HFFc6 (cell line): ENCODE data around the gene PGC. TPM values are rescaled to one million over a fixed set of nuclear protein-coding genes. Genes with fewer than 3 reads are reported as not detected.
A peak's percentile ranks its signal among the peaks of the same experiment; 100 is the strongest.

Source experiments
- DNase-seq: peaks from one replicate; pipeline ENCODE4 v3.0.0-alpha.2; 2018
- H3K27ac Mint-ChIP-seq: 2 replicates; pipeline ENCODE4 v1.8.0; 2020; ENCODE audit warnings: mild to moderate bottlenecking, mixed read lengths
- H3K27me3 Mint-ChIP-seq: 2 replicates; pipeline ENCODE4 v1.8.0; 2021; ENCODE audit warnings: mild to moderate bottlenecking, moderate library complexity, mixed read lengths; ENCODE audit not compliant: insufficient read depth
- H3K36me3 Mint-ChIP-seq: 2 replicates; pipeline ENCODE4 v1.8.0; 2021; ENCODE audit warnings: low read depth, mixed read lengths
- H3K4me1 Mint-ChIP-seq: 2 replicates; pipeline ENCODE4 v1.8.0; 2020; ENCODE audit warnings: low read depth, mixed read lengths
- H3K4me3 Mint-ChIP-seq: 2 replicates; pipeline ENCODE4 v1.8.0; 2020; ENCODE audit warnings: mild to moderate bottlenecking, moderate library complexity, mixed read lengths
- H3K9me3 Mint-ChIP-seq: 2 replicates; pipeline ENCODE4 v1.8.0; 2020; ENCODE audit warnings: mild to moderate bottlenecking, mixed read lengths
- total RNA-seq, 6 experiments: library from RNA; stranded (reverse); fragmentation: NEBNext Ultra II Directional; extraction: Animal tissue kit (Norgen Biotek cat#: 25700); gene quantifications; 2 replicates in 1 of 6; 3 replicates in 5 of 6; pipeline ENCODE4 v1.2.3, GENCODE V29; 2021
- TF ChIP-seq, protein P1 (sequence below): fragments of 200-600 bp; sonication (generic); IDR thresholded peaks from 2 replicates; pipeline ENCODE4 v1.5.0; 2021; ENCODE audit warnings: antibody characterized with exemption, mild to moderate bottlenecking

Gene PGC
- total RNA-seq, 6 experiments from 2014 or later = not detected

GRCh38 chr6:41743406-41744235 lies 3.6 kb downstream of the PGC start:
- H3K36me3 Mint-ChIP-seq = no peaks in the 10 kb centered on the region
- peaks cover 16% of the 10 kb centered on the region for H3K27me3 Mint-ChIP-seq
- H3K4me3 Mint-ChIP-seq = no peak overlapping the region
- TF ChIP-seq, protein P1, sequence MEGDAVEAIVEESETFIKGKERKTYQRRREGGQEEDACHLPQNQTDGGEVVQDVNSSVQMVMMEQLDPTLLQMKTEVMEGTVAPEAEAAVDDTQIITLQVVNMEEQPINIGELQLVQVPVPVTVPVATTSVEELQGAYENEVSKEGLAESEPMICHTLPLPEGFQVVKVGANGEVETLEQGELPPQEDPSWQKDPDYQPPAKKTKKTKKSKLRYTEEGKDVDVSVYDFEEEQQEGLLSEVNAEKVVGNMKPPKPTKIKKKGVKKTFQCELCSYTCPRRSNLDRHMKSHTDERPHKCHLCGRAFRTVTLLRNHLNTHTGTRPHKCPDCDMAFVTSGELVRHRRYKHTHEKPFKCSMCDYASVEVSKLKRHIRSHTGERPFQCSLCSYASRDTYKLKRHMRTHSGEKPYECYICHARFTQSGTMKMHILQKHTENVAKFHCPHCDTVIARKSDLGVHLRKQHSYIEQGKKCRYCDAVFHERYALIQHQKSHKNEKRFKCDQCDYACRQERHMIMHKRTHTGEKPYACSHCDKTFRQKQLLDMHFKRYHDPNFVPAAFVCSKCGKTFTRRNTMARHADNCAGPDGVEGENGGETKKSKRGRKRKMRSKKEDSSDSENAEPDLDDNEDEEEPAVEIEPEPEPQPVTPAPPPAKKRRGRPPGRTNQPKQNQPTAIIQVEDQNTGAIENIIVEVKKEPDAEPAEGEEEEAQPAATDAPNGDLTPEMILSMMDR = no peak
- no peaks in the 10 kb centered on the region for H3K9me3 Mint-ChIP-seq
- no peak overlapping the region for H3K27ac Mint-ChIP-seq
- H3K4me1 Mint-ChIP-seq = peaks cover 14% of the 10 kb centered on the region
- DNase-seq = peak; percentile 25

GRCh38 chr6:41741625-41742490 lies 5.3 kb downstream of the PGC start:
- H3K9me3 Mint-ChIP-seq = no peaks in the 10 kb centered on the region
- TF ChIP-seq, protein P1 = no peak
- no peak overlapping the region for H3K4me3 Mint-ChIP-seq
- H3K36me3 Mint-ChIP-seq = no peaks in the 10 kb centered on the region
- H3K27me3 Mint-ChIP-seq = peaks cover 16% of the 10 kb centered on the region
- H3K4me1 Mint-ChIP-seq = peaks cover 14% of the 10 kb centered on the region
- no peak for DNase-seq
- H3K27ac Mint-ChIP-seq = no peak overlapping the region

- H3K4me1 Mint-ChIP-seq = peaks cover 14% of the 10 kb centered on the region
- no peak overlapping the region for H3K27ac Mint-ChIP-seq
- no peak for DNase-seq
- H3K27me3 Mint-ChIP-seq = peaks cover 15% of the 10 kb centered on the region
- no peaks in the 10 kb centered on the region for H3K9me3 Mint-ChIP-seq
- no peaks in the 10 kb centered on the region for H3K36me3 Mint-ChIP-seq
- TF ChIP-seq, protein P1 = no peak
- H3K4me3 Mint-ChIP-seq = no peak overlapping the region
Measured at GRCh38 chr6:41740366-41741162, 6.6 kb downstream of the PGC start.

DNA sequence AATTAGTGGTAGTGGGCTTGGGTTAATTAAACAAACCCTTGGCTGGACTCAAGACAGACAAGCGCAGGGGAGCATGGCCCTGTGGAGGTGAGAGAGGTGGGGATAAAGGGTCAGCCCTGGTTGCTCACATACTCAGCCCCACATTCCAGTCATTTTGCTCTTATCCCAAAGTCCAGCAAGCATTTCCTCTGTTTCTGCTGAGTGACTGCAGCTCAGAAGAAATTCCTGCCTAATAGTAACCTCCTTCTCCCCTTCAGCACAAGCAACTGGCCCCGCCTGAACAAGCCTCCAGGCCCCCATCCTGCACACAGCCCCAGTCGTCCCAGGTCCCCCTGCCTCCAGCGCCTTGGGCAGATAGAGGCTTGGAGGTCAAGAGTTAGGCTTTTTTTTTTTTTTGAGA lies 8.2 kb downstream of the PGC start:
- Mint-ChIP-seq H3K4me1 (peaks cover 13% of the 10 kb centered on the region), H3K4me3 (no peak overlapping the region), H3K27ac (no peak overlapping the region), H3K27me3 (peaks cover 11% of the 10 kb centered on the region), H3K36me3 (no peaks in the 10 kb centered on the region), H3K9me3 (no peaks in the 10 kb centered on the region)
- TF ChIP-seq, protein P1 = no peak
- no peak for DNase-seq

DNA sequence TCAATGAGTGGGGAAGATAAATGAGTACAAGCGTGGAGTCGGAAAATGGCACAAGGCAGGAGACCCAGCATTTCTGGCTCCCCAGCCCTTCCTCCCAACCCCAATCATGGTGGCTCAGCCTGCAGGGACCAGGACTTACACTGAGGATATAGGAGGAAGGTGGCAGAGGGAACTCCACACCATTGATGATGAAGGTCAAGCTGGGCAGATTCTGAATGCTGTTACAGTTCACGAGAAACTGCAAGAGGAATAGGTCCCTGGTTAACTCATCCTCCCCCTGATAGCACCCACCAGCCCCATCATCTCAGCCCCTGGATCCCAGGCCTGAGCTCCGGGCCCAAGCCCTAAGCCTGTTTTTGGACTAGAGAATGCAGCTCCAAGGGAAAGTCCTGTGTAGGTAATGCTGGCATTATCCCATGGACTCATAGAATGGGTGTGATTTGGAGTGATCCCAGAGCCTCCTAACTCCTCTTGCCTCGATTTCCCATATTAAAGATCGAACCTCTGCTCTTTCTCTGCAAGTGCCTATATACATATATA lies 9.5 kb downstream of the PGC start:
- no peaks in the 10 kb centered on the region for H3K36me3 Mint-ChIP-seq
- H3K4me1 Mint-ChIP-seq = peaks cover 14% of the 10 kb centered on the region
- no peaks in the 10 kb centered on the region for H3K9me3 Mint-ChIP-seq
- no peak overlapping the region for H3K27ac Mint-ChIP-seq
- H3K27me3 Mint-ChIP-seq = peaks cover 11% of the 10 kb centered on the region
- TF ChIP-seq, protein P1 = no peak
- no peak for DNase-seq
- H3K4me3 Mint-ChIP-seq = no peak overlapping the region
